HG03565 (cell line): ENCODE measurements around the gene WBP1.
"Not testable (repeated sequence)": the region's sequence is repeated elsewhere in the genome, so short reads cannot be mapped to it uniquely, and the experiment has no call there.

ENCODE experiments used
- ATAC-seq: cut with Tn5 transposase; IDR thresholded peaks from one replicate; pipeline ENCODE4 v1.9.1; 2021; ENCODE audit warnings: mild to moderate bottlenecking, moderate library complexity; ENCODE audit not compliant: unreplicated experiment

Gene WBP1

GRCh38 chr2:74426181-74426758, 32.0 kb upstream of the WBP1 start:
- ATAC-seq = no peak

- ATAC-seq = no peak
Observed at GRCh38 chr2:74427551-74427950, 30.7 kb upstream of the WBP1 start.

GRCh38 chr2:74428675-74429074, 29.6 kb upstream of the WBP1 start:
- ATAC-seq = no peak

GRCh38 chr2:74429487-74430451, 28.5 kb upstream of the WBP1 start:
- no peak for ATAC-seq

GRCh38 chr2:74430502-74430901, 27.7 kb upstream of the WBP1 start:
- ATAC-seq = no peak

- ATAC-seq = no peak
Observed at GRCh38 chr2:74436111-74436805, 22.0 kb upstream of the WBP1 start.

GRCh38 chr2:74436848-74437695, 21.2 kb upstream of the WBP1 start:
- no peak for ATAC-seq

- ATAC-seq = no peak
Observed at GRCh38 chr2:74438248-74438647, 20.0 kb upstream of the WBP1 start.

- no peak for ATAC-seq
Observed at GRCh38 chr2:74439373-74439772, 18.9 kb upstream of the WBP1 start.

- no peak for ATAC-seq
Observed at GRCh38 chr2:74439803-74440377, 18.3 kb upstream of the WBP1 start.

GRCh38 chr2:74440378-74441169, 17.7 kb upstream of the WBP1 start:
- ATAC-seq = peak; percentile 66

GRCh38 chr2:74441170-74441689, 17.0 kb upstream of the WBP1 start:
- no peak for ATAC-seq

- ATAC-seq = no peak
Observed at GRCh38 chr2:74441690-74442482, 16.4 kb upstream of the WBP1 start, which contains the start of gene RTKN. Gene RTKN (minus strand): TSS chr2:74441937. CDS start chr2:74441816, 121 bp downstream.

- not testable (repeated sequence) for ATAC-seq
Observed at GRCh38 chr2:74442483-74443297, 15.5 kb upstream of the WBP1 start.

GRCh38 chr2:74444498-74445318, 13.5 kb upstream of the WBP1 start:
- no peak for ATAC-seq

- no peak for ATAC-seq
Observed at GRCh38 chr2:74447230-74447999, 10.8 kb upstream of the WBP1 start.
